H9 (cell line): Measurements from ENCODE around the gene PPIP5K1. TPM values are rescaled to one million over a fixed set of nuclear protein-coding genes. Genes with fewer than 3 reads are reported as not detected.

ENCODE experiments used
- DNase-seq: peaks from one replicate; pipeline ENCODE4 v3.0.0-alpha.2; 2017
- H2AFZ ChIP-seq: one replicate; pipeline ENCODE4 v1.6.1; 2013; ENCODE audit warnings: mild to moderate bottlenecking, low read length, control low read depth, moderate library complexity
- H2AK5ac ChIP-seq: 2 replicates; pipeline ENCODE4 v1.6.1; 2013; ENCODE audit warnings: low read length, control low read depth, mixed read lengths; ENCODE audit not compliant: insufficient read length
- H2BK120ac ChIP-seq: one replicate; pipeline ENCODE4 v1.6.1; 2013; ENCODE audit warnings: low read depth, mild to moderate bottlenecking, low read length, control low read depth, inconsistent platforms; ENCODE audit not compliant: poor library complexity, severe bottlenecking
- H2BK12ac ChIP-seq: 2 replicates; pipeline ENCODE4 v1.6.1; 2013; ENCODE audit warnings: low read length, control low read depth, mixed read lengths, low read depth; ENCODE audit not compliant: insufficient read length
- H2BK15ac ChIP-seq: 2 replicates; pipeline ENCODE4 v1.6.1; 2013; ENCODE audit warnings: low read depth, low read length, control low read depth
- H2BK20ac ChIP-seq: one replicate; pipeline ENCODE4 v1.6.1; 2013; ENCODE audit warnings: low read depth, mild to moderate bottlenecking, low read length, control low read depth, inconsistent platforms; ENCODE audit not compliant: poor library complexity, severe bottlenecking
- H2BK5ac ChIP-seq: 2 replicates; pipeline ENCODE4 v1.6.1; 2013; ENCODE audit warnings: low read length, control low read depth, mixed read lengths; ENCODE audit not compliant: insufficient read length
- H3K14ac ChIP-seq: 2 replicates; pipeline ENCODE4 v1.6.1; 2013; ENCODE audit warnings: low read length, control low read depth; ENCODE audit not compliant: insufficient read depth
- H3K18ac ChIP-seq: 2 replicates; pipeline ENCODE4 v1.6.1; 2013; ENCODE audit warnings: low read depth, mild to moderate bottlenecking, mixed read lengths, low read length, control low read depth; ENCODE audit not compliant: insufficient read length
- H3K23ac ChIP-seq: 2 replicates; pipeline ENCODE4 v1.6.1; 2013; ENCODE audit warnings: low read length, control low read depth, mixed read lengths, low read depth; ENCODE audit not compliant: insufficient read length
- H3K23me2 ChIP-seq: 2 replicates; pipeline ENCODE4 v1.6.1; 2013; ENCODE audit warnings: low read depth, mild to moderate bottlenecking, mixed read lengths, low read length, control low read depth; ENCODE audit not compliant: insufficient read length, poor library complexity, severe bottlenecking
- H3K27ac ChIP-seq: 2 replicates; pipeline ENCODE4 v1.5.1; 2013; ENCODE audit warnings: low read length, control low read depth, mixed read lengths, low read depth; ENCODE audit not compliant: insufficient read length
- H3K27me3 ChIP-seq: 2 replicates; pipeline ENCODE4 v1.6.1; 2013; ENCODE audit warnings: low read length, control low read depth, inconsistent platforms; ENCODE audit not compliant: insufficient read depth
- H3K4ac ChIP-seq: 2 replicates; pipeline ENCODE4 v1.6.1; 2013; ENCODE audit warnings: low read depth, mild to moderate bottlenecking, control low read depth, inconsistent platforms, low read length, moderate library complexity
- H3K4me1 ChIP-seq: 2 replicates; pipeline ENCODE4 v1.6.1; 2013; ENCODE audit warnings: low read length, control low read depth, inconsistent platforms; ENCODE audit not compliant: insufficient read depth
- H3K4me2 ChIP-seq: 2 replicates; pipeline ENCODE4 v1.6.1; 2013; ENCODE audit warnings: low read length, control low read depth, mixed read lengths; ENCODE audit not compliant: insufficient read length, insufficient read depth
- H3K56ac ChIP-seq: 2 replicates; pipeline ENCODE4 v1.6.1; 2013; ENCODE audit warnings: low read depth, mild to moderate bottlenecking, mixed read lengths, low read length, control low read depth; ENCODE audit not compliant: insufficient read length
- H3K79me1 ChIP-seq: 2 replicates; pipeline ENCODE4 v1.6.1; 2013; ENCODE audit warnings: low read depth, mild to moderate bottlenecking, moderate library complexity, low read length, control low read depth, inconsistent platforms; ENCODE audit not compliant: insufficient read depth, poor library complexity, severe bottlenecking
- H3K79me2 ChIP-seq: 2 replicates; pipeline ENCODE4 v1.6.1; 2013; ENCODE audit warnings: low read length, control low read depth, inconsistent platforms; ENCODE audit not compliant: insufficient read depth
- H3K9ac ChIP-seq: 2 replicates; pipeline ENCODE4 v1.6.1; 2013; ENCODE audit warnings: low read length, control low read depth, mixed read lengths; ENCODE audit not compliant: insufficient read length; ENCODE audit errors: extremely low read depth
- H3K9me3 ChIP-seq: one replicate; pipeline ENCODE4 v1.6.1; 2013; ENCODE audit warnings: low read depth, low read length, inconsistent platforms; ENCODE audit not compliant: control insufficient read depth
- H3T11ph ChIP-seq: one replicate; pipeline ENCODE4 v1.6.1; 2013; ENCODE audit warnings: mild to moderate bottlenecking, low read length, control low read depth, inconsistent platforms
- H4K20me1 ChIP-seq: one replicate; pipeline ENCODE4 v1.6.1; 2013; ENCODE audit not compliant: control insufficient read depth, insufficient read length, insufficient read depth
- H4K5ac ChIP-seq: 2 replicates; pipeline ENCODE4 v1.6.1; 2013; ENCODE audit warnings: low read depth, mild to moderate bottlenecking, mixed read lengths, low read length, control low read depth; ENCODE audit not compliant: insufficient read length
- H4K8ac ChIP-seq: replicated peaks from 2 replicates; pipeline ENCODE4 v1.6.1; 2013; ENCODE audit warnings: low read length, control low read depth, mixed read lengths, low read depth; ENCODE audit not compliant: insufficient read length
- H4K91ac ChIP-seq: 2 replicates; pipeline ENCODE4 v1.6.1; 2013; ENCODE audit warnings: low read depth, mild to moderate bottlenecking, moderate library complexity, mixed read lengths, low read length, control low read depth; ENCODE audit not compliant: insufficient read length
- H3K27ac Mint-ChIP-seq, 3 experiments: 2 replicates in 2 of 3; 3 replicates in 1 of 3; pipeline ENCODE4 v1.8.0; 2020 to 2021; ENCODE audit warnings: mixed read lengths in 3 of 3, mild to moderate bottlenecking in 1 of 3, moderate library complexity in 1 of 3
- H3K27me3 Mint-ChIP-seq: 2 replicates; pipeline ENCODE4 v1.8.0; 2021; ENCODE audit warnings: low read depth, mild to moderate bottlenecking, moderate library complexity, mixed read lengths
- H3K36me3 Mint-ChIP-seq, 3 experiments: 2 replicates in 2 of 3; 3 replicates in 1 of 3; pipeline ENCODE4 v1.8.0; 2020 to 2021; ENCODE audit warnings: low read depth in 3 of 3, mixed read lengths in 3 of 3; ENCODE audit not compliant: insufficient read depth in 1 of 3
- H3K4me1 Mint-ChIP-seq, 2 experiments: 2 replicates each; pipeline ENCODE4 v1.8.0; 2020; ENCODE audit warnings: mixed read lengths in 2 of 2
- H3K4me3 Mint-ChIP-seq, 2 experiments: 2 replicates in 1 of 2; 3 replicates in 1 of 2; pipeline ENCODE4 v1.8.0; 2020 to 2021; ENCODE audit warnings: mild to moderate bottlenecking in 2 of 2, mixed read lengths in 2 of 2, moderate library complexity in 1 of 2
- H3K9me3 Mint-ChIP-seq, 2 experiments: 2 replicates in 1 of 2; 3 replicates in 1 of 2; pipeline ENCODE4 v1.8.0; 2020; ENCODE audit warnings: mild to moderate bottlenecking in 2 of 2, mixed read lengths in 2 of 2, moderate library complexity in 1 of 2
- CTCF ChIP-seq: fragments of 200-600 bp; sonication (generic); conservative IDR thresholded peaks from 3 replicates; pipeline ENCODE4 v1.8.0; 2021; ENCODE audit warnings: antibody characterized with exemption, mild to moderate bottlenecking
- WGBS: extraction: QIAGEN DNeasy Blood & Tissue Kit; methylation state at CpG from one replicate; pipeline ENCODE4 v1.1.7; 2013; ENCODE audit warnings: missing lambda C conversion rate, low lambda C conversion rate, mixed read lengths; ENCODE audit not compliant: insufficient read length; ENCODE audit errors: extremely low coverage; 5-methylcytosine and 5-hydroxymethylcytosine counted together
- total RNA-seq: library from RNA; stranded (reverse); gene quantifications from 2 replicates; pipeline ENCODE4 v1.2.1, GENCODE V29; 2021

PPIP5K1 gene
- total RNA-seq, 1 experiment from 2014 or later: 28.5 TPM

- H2BK12ac ChIP-seq: no peak overlapping the region
- H3K79me2 ChIP-seq: no peaks in the 10 kb centered on the region
- H3K79me1 ChIP-seq: no peaks in the 10 kb centered on the region
- H3K4me3 Mint-ChIP-seq: no peak overlapping the region
- no peak overlapping the region for H2AFZ ChIP-seq
- no peak overlapping the region for H3K4ac ChIP-seq
- no peak overlapping the region for H2BK20ac ChIP-seq
- no peak overlapping the region for H4K5ac ChIP-seq
- no peak overlapping the region for H3K14ac ChIP-seq
- H2BK120ac ChIP-seq: no peak overlapping the region
- H2AK5ac ChIP-seq: no peak overlapping the region
- H3K4me1 Mint-ChIP-seq: no peaks in the 10 kb centered on the region
- no peaks in the 10 kb centered on the region for H3K4me1 ChIP-seq
- no peak overlapping the region for H3K4me2 ChIP-seq
- H3K23ac ChIP-seq: no peak overlapping the region
- no peak overlapping the region for H4K91ac ChIP-seq
- H3K9ac ChIP-seq: no peak overlapping the region
- no peak for TF ChIP-seq CTCF
- peaks cover 4 to 9% (median 7%) of the 10 kb centered on the region in 3 experiments; a peak in 5 of 7 replicates for H3K36me3 Mint-ChIP-seq
- no peaks in the 10 kb centered on the region for H3K23me2 ChIP-seq
- no peak overlapping the region for H3K27ac ChIP-seq
- no peak for DNase-seq
- peaks cover 0 to 7% of the 10 kb centered on the region in 2 experiments; a peak in 3 of 5 replicates for H3K9me3 Mint-ChIP-seq
- no peaks in the 10 kb centered on the region for H3K27me3 ChIP-seq
- 0 out of 7 replicates have a peak overlapping the region, but pooled peaks of 1 of the 3 experiments have one; percentile 58 for H3K27ac Mint-ChIP-seq
- H3K18ac ChIP-seq: no peak overlapping the region
- no peaks in the 10 kb centered on the region for H3K27me3 Mint-ChIP-seq
- no CpG with 5 or more reads among the region's 4 CpGs for WGBS
- H3K9me3 ChIP-seq: no peaks in the 10 kb centered on the region
- H2BK5ac ChIP-seq: no peak overlapping the region
- no peak overlapping the region for H2BK15ac ChIP-seq
- no peaks in the 10 kb centered on the region for H4K20me1 ChIP-seq
- H3T11ph ChIP-seq: no peak overlapping the region
- H4K8ac ChIP-seq: no peak overlapping the region
- no peak overlapping the region for H3K56ac ChIP-seq
Measured at GRCh38 chr15:43552256-43552655, 37.8 kb downstream of the PPIP5K1 start.
